ENCODE results near the gene SYT12. TPM values are rescaled to one million over a fixed set of nuclear protein-coding genes. Genes with fewer than 3 reads are reported as not detected.
A peak's percentile ranks its signal among the peaks of the same experiment; 100 is the strongest.

The SYT12 gene
- total and polyA plus RNA-seq, 12 donors, result 0.67 to 55.6 (median 3.4) TPM

- DNase-seq, result peak; percentile 78 to 93 (median 82)
- Histone ChIP-seq H3K4me1 (replicated peaks in 1 of 2) (no peaks in the 10 kb centered on the region), H3K27me3 (no peaks in the 10 kb centered on the region), H3K4me3 (no peak overlapping the region), H3K36me3 (replicated peaks in 1 of 2) (no peaks in the 10 kb centered on the region), H3K27ac (no peak overlapping the region), H3K9me3 (replicated peaks in 1 of 3) (no peaks in the 10 kb centered on the region)
- intact Hi-C loops (cut with DNase I), result no loop called here
- WGBS, 4 donors, result 40 to 68% (median 42%) methylated on average over 7 to 14 of the region's 14 CpGs
- TF ChIP-seq POLR2A (IDR thresholded peaks at IDR 0.05), result no peak
- TF ChIP-seq, protein P1, sequence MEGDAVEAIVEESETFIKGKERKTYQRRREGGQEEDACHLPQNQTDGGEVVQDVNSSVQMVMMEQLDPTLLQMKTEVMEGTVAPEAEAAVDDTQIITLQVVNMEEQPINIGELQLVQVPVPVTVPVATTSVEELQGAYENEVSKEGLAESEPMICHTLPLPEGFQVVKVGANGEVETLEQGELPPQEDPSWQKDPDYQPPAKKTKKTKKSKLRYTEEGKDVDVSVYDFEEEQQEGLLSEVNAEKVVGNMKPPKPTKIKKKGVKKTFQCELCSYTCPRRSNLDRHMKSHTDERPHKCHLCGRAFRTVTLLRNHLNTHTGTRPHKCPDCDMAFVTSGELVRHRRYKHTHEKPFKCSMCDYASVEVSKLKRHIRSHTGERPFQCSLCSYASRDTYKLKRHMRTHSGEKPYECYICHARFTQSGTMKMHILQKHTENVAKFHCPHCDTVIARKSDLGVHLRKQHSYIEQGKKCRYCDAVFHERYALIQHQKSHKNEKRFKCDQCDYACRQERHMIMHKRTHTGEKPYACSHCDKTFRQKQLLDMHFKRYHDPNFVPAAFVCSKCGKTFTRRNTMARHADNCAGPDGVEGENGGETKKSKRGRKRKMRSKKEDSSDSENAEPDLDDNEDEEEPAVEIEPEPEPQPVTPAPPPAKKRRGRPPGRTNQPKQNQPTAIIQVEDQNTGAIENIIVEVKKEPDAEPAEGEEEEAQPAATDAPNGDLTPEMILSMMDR (IDR thresholded peaks at IDR 0.05), result no peak
Observed at GRCh38 chr11:67045314-67045713, 22.4 kb downstream of the SYT12 start.

DNA sequence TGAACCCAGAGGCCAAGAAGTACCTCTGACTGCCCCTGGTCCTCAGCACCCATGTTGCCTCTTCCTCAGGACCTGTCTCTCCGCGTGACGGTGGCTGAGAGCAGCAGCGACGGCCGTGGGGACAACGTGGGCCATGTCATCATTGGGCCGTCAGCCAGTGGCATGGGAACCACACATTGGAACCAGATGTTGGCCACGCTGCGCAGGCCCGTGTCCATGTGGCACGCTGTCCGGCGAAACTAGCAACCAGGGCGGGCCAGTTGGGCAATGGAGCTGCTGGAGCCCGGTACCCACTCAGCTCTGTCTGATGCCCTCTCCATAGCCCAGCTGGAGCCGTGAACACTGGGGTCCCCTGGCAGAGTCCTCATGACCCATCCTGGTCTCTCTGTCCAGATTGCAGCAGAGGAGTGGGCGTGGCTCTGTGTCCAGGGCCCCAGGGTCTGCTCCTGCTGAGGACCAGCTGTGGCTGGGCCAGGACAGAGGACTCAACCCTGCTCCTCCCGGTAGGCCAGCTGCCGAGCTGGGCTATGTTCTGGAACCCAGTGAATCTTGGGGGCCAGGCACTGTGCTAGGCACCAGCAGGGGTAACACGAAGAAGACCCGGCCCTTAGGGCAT is 25.7 kb downstream of the SYT12 start:
- WGBS, 4 donors, result 92 to 96% (median 95%) methylated on average over 5 to 22 of the region's 22 CpGs
- DNase-seq, result no peak
- Histone ChIP-seq H3K4me1 (replicated peaks in 1 of 2) (no peaks in the 10 kb centered on the region), H3K27ac (no peak overlapping the region), H3K9me3 (replicated peaks in 1 of 3) (no peaks in the 10 kb centered on the region), H3K4me3 (no peak overlapping the region), H3K27me3 (no peaks in the 10 kb centered on the region), H3K36me3 (replicated peaks in 1 of 2) (no peaks in the 10 kb centered on the region)
- intact Hi-C loops (cut with DNase I), result no loop called here
- TF ChIP-seq POLR2A (IDR thresholded peaks at IDR 0.05), result no peak
- TF ChIP-seq, protein P1 (IDR thresholded peaks at IDR 0.05), result no peak

DNA sequence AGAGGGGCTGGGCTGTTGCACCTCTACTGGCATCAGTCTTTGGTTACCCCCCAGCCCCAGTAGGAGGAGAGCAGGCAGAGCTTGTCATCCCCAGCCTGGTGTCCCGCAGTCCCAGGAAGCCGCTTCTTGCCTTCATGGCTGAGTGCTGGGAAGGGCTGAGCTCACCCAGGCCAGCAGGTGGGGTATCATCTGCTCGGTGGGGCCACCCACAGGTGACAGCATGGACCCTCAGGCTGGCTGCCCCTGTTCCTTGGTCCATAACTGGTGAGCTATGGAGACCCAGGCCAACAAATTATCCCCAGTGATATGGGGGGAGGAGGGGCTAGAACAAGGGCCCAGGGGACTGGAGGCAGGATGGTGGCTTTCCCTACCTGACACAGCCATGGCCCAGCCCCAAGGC is 27.2 kb downstream of the SYT12 start:
- no peaks in the 10 kb centered on the region for H3K36me3 ChIP-seq (replicated peaks in 1 of 2)
- intact Hi-C loops (cut with DNase I), result no loop called here
- no peak overlapping the region for H3K27ac ChIP-seq
- H3K4me1 ChIP-seq (replicated peaks in 1 of 2), result peaks cover 8 to 12% of the 10 kb centered on the region in 2 donors
- no peaks in the 10 kb centered on the region for H3K9me3 ChIP-seq (replicated peaks in 1 of 3)
- TF ChIP-seq, protein P1 (IDR thresholded peaks at IDR 0.05), result no peak
- no peak for TF ChIP-seq POLR2A (IDR thresholded peaks at IDR 0.05)
- no peak overlapping the region for H3K4me3 ChIP-seq
- WGBS, 4 donors, result 88 to 91% methylated on average over 3 of the region's 3 CpGs; no CpG with 5 or more reads in 2 of the 4 donors
- DNase-seq, result no peak
- no peaks in the 10 kb centered on the region for H3K27me3 ChIP-seq

DNA sequence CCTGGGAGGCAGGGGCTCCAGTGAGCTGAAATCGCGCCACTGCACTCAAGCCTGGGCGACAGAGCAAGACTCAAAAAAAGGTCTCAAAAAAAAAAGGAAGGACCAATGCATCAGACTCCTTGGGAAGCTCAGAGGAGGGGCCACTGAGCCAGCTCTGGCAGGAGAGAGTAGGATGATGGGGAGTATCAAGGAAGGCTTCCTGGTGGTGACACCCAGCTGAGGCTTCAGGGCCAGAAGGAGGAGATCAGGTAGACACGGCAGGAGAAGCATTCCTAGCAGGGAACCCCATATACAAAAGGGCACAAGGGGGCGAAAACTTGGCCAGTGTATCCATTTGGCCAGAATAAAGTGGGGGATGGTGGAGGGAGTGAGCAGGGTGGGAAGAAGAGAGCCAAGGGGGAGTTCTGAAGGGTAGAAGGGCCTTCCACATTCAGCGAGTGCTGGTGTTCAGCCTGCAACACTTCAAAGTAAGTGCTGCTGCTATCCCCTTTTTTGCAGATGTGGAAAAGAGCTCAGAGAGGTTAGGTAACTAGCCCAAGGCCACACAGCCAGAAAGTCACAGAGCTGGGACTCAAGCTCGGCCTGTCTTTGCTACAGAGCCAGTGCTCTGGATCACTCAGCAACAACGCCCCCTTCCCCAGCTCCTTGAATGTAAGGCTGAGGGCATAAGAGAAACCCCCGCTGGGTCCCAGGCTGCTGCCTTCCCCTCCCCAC is 28.4 kb downstream of the SYT12 start:
- peaks cover 12 to 20% of the 10 kb centered on the region in 2 donors for H3K4me1 ChIP-seq (replicated peaks in 1 of 2)
- H3K36me3 ChIP-seq (replicated peaks in 1 of 2), result no peaks in the 10 kb centered on the region
- H3K27me3 ChIP-seq, result no peaks in the 10 kb centered on the region
- DNase-seq, result no peak
- no peaks in the 10 kb centered on the region for H3K9me3 ChIP-seq (replicated peaks in 1 of 3)
- no peak for TF ChIP-seq POLR2A (IDR thresholded peaks at IDR 0.05)
- TF ChIP-seq, protein P1 (IDR thresholded peaks at IDR 0.05), result no peak
- H3K4me3 ChIP-seq, result no peak overlapping the region
- H3K27ac ChIP-seq, result no peak overlapping the region
- intact Hi-C loops (cut with DNase I), result no loop called here
- WGBS, 4 donors, result 77 to 88% (median 83%) methylated on average over 6 to 9 of the region's 9 CpGs
